Dendritic cell treated with granulocyte-macrophage colony-stimulating factor and Interleukin-4, amounts not matched to agents 40 ng/mL and 50 ng/mL, for 4 days (primary cell): Measurements from ENCODE around the gene STRN4.

Source experiments
- H3K27ac Mint-ChIP-seq: one replicate; pipeline ENCODE4 v1.8.0; 2022; ENCODE audit warnings: mild to moderate bottlenecking, mixed read lengths
- H3K27me3 Mint-ChIP-seq: one replicate; pipeline ENCODE4 v1.8.0; 2022; ENCODE audit warnings: mild to moderate bottlenecking, mixed read lengths
- H3K36me3 Mint-ChIP-seq: one replicate; pipeline ENCODE4 v1.8.0; 2022; ENCODE audit warnings: low read depth, mixed read lengths
- H3K4me1 Mint-ChIP-seq: one replicate; pipeline ENCODE4 v1.8.0; 2022; ENCODE audit warnings: low read depth, mixed read lengths
- H3K4me3 Mint-ChIP-seq: one replicate; pipeline ENCODE4 v1.8.0; 2022; ENCODE audit warnings: mild to moderate bottlenecking, moderate library complexity, mixed read lengths
- H3K9me3 Mint-ChIP-seq: one replicate; pipeline ENCODE4 v1.8.0; 2022; ENCODE audit warnings: mixed read lengths
- intact Hi-C: fragments of 100-400 bp; cut with micrococcal nuclease; formaldehyde crosslinking; loops from one replicate; pipeline ENCODE4 v1.15.0; 2022

The STRN4 gene

GRCh38 chr19:46689358-46689757, 56.9 kb downstream of the STRN4 start:
- Mint-ChIP-seq H3K9me3 (peaks cover 7% of the 10 kb centered on the region), H3K27me3 (no peaks in the 10 kb centered on the region), H3K36me3 (peaks cover 99% of the 10 kb centered on the region), H3K4me3 (no peak overlapping the region), H3K27ac (no peak overlapping the region), H3K4me1 (no peaks in the 10 kb centered on the region)
- intact Hi-C loops: no loop called here

GRCh38 chr19:46687438-46688145, 58.7 kb downstream of the STRN4 start:
- intact Hi-C loops: no loop called here
- Mint-ChIP-seq H3K27ac (no peak overlapping the region), H3K4me3 (no peak overlapping the region), H3K36me3 (peaks cover 99% of the 10 kb centered on the region), H3K9me3 (peaks cover 7% of the 10 kb centered on the region), H3K27me3 (no peaks in the 10 kb centered on the region), H3K4me1 (no peaks in the 10 kb centered on the region)

GRCh38 chr19:46685189-46685588, 61.1 kb downstream of the STRN4 start:
- Mint-ChIP-seq H3K4me3 (no peak overlapping the region), H3K36me3 (peaks cover 99% of the 10 kb centered on the region), H3K27ac (no peak overlapping the region), H3K27me3 (no peaks in the 10 kb centered on the region), H3K4me1 (no peaks in the 10 kb centered on the region), H3K9me3 (no peaks in the 10 kb centered on the region)
- intact Hi-C loops: no loop called here

- no peak overlapping the region for H3K4me3 Mint-ChIP-seq
- H3K27me3 Mint-ChIP-seq: no peaks in the 10 kb centered on the region
- no peaks in the 10 kb centered on the region for H3K9me3 Mint-ChIP-seq
- H3K27ac Mint-ChIP-seq: no peak overlapping the region
- peaks cover 6% of the 10 kb centered on the region for H3K4me1 Mint-ChIP-seq
- intact Hi-C loops: no loop called here
- peaks cover 90% of the 10 kb centered on the region for H3K36me3 Mint-ChIP-seq
Measured at GRCh38 chr19:46678110-46678732, 68.0 kb downstream of the STRN4 start.

- no peaks in the 10 kb centered on the region for H3K9me3 Mint-ChIP-seq
- no peak overlapping the region for H3K27ac Mint-ChIP-seq
- peaks cover 60% of the 10 kb centered on the region for H3K36me3 Mint-ChIP-seq
- peaks cover 6% of the 10 kb centered on the region for H3K4me1 Mint-ChIP-seq
- peaks cover 1% of the 10 kb centered on the region for H3K27me3 Mint-ChIP-seq
- no peak overlapping the region for H3K4me3 Mint-ChIP-seq
- intact Hi-C loops: no loop called here
Measured at GRCh38 chr19:46674416-46675178, 71.7 kb downstream of the STRN4 start.

- H3K4me3 Mint-ChIP-seq: no peak overlapping the region
- peaks cover 29% of the 10 kb centered on the region for H3K36me3 Mint-ChIP-seq
- H3K4me1 Mint-ChIP-seq: peaks cover 6% of the 10 kb centered on the region
- peaks cover 1% of the 10 kb centered on the region for H3K27me3 Mint-ChIP-seq
- intact Hi-C loops: no loop called here
- H3K9me3 Mint-ChIP-seq: no peaks in the 10 kb centered on the region
- no peak overlapping the region for H3K27ac Mint-ChIP-seq
Measured at GRCh38 chr19:46670813-46671212, 75.4 kb downstream of the STRN4 start.
